ENCODE measurements around the gene ZNF474.

- TF ChIP-seq CTCF (IDR thresholded peaks at IDR 0.05; ENCODE audit: low read depth, low read length, missing input control) (no peak), RAD21 (IDR thresholded peaks at IDR 0.05) (no peak), REST (IDR thresholded peaks at IDR 0.05) (no peak), SP1 (IDR thresholded peaks at IDR 0.05) (no peak)
These were observed 30.1 kb upstream of the ZNF474 start for GRCh38 chr5:122099060-122099790.

All from liver (tissue), 3 donors.